Head of caudate nucleus (tissue), 42 donors: ENCODE results near the gene OR51B2.
"Not testable (repeated sequence)": the region's sequence is repeated elsewhere in the genome, so short reads cannot be mapped to it uniquely, and the experiment has no call there.

ENCODE experiments used
- DNase-seq, 42 donors: peaks; one replicate each; pipeline versions ENCODE4 v3.0.0 to v3.0.0-alpha.2; 2020 to 2021; ENCODE audit warnings: mixed read lengths in 7 of 42
- intact Hi-C: fragments of 100-400 bp; cut with DNase I; formaldehyde crosslinking; loops from one replicate; pipeline ENCODE4 v1.15.0; 2022

Gene OR51B2, protein sequence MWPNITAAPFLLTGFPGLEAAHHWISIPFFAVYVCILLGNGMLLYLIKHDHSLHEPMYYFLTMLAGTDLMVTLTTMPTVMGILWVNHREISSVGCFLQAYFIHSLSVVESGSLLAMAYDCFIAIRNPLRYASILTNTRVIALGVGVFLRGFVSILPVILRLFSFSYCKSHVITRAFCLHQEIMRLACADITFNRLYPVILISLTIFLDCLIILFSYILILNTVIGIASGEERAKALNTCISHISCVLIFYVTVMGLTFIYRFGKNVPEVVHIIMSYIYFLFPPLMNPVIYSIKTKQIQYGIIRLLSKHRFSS

DNA sequence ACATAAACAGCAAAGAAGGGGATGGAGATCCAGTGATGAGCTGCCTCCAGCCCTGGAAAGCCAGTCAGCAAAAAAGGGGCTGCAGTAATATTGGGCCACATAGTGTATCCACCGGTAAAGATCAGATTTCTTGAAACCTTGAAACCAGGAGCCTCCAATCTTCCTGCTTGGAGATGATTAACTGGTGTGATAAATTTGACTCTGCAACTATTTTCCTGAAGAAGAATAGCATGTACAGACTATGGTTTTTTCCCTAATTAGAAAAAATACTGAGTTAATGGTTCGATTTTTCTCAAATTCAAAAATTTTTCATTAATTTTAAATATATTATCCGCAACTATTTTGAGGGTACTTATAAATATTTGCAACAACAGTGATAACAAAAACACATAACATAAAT, at the start of gene OR51B2:
Gene OR51B2, minus strand, starts transcription at position 101 of the 400 bp plus-strand sequence. Its CDS starts 0 bp downstream, at position 101.
- intact Hi-C loops = no loop called here

DNA sequence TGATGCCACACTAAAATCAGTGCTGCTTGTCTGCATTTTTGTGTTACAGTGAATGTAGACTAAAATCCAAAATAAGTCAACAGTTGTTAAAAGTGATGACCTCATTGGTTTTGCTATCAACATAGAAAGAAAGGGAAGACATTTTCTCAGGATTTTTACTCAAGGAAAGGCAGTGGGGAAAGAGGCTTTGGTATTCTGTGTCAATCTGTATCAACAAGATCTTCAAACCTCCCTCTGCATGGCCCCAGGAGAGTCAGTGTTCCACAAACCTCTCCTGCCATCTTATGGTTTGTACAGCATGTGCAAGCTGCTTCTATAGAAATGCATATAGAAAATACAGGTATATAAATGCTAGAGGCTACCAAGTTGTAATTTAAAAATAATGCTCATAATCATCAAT, 45.7 kb upstream of the OR51B2 start:
- no peak for DNase-seq
- intact Hi-C loops = no loop called here

More for the DNA sequence above, at the start of gene OR51B2:
- DNase-seq = no peak

DNA sequence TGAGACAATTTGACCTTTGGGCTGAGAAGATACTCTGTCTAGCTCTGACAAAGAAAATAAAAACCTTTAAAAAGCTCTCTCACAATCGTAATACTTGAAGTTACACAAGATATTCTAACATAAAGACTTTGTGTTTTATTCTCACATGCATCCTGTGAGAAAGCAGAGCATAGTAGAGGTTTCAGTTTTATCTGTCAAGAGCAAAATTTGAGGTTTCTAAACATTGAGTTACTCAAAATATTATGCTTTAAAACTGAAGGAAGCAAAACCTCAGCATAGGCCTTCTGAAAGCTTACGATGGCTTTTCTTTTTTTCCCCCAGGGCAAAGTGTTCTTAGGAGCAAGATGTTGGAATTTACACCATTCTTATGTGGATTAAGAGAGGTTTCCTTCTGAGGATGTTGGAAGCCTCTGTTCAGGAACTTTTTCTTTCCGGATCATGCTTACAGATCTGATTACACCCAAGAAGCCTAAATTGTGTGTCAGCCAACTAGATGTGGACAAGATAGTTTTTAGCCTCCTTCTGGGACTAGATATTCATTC, 44.5 kb upstream of the OR51B2 start:
- no peak for DNase-seq
- intact Hi-C loops = no loop called here

DNA sequence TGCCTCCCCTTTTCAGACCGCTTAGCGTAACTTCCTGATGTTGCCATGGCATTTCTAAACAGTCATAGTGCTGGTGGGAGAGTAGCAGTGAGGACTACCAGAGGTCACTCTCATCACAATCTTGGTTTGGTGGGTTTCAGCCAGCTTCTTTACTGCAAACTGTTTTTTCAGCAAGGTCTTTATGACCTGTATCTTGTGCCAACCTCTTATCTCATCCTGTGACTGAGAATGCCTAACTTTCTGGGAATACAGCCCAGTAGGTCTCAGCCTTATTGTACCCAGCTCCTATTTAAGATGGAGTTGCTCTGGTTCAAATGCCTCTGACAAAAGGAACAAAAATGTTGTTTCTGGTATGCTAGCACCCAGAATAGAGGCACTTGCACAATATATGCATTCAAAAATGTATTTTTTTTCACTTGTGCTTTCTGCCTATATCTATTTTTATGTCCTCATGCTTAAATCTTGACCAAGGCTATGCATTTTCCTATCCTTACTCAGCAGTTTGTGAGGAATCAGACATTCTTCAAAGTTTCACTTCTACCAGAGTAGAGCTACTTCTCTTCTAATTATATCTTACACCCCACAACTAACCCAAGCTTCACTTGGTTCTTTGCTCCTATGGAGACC, 43.5 kb upstream of the OR51B2 start:
- DNase-seq = no peak
- intact Hi-C loops = no loop called here

DNA sequence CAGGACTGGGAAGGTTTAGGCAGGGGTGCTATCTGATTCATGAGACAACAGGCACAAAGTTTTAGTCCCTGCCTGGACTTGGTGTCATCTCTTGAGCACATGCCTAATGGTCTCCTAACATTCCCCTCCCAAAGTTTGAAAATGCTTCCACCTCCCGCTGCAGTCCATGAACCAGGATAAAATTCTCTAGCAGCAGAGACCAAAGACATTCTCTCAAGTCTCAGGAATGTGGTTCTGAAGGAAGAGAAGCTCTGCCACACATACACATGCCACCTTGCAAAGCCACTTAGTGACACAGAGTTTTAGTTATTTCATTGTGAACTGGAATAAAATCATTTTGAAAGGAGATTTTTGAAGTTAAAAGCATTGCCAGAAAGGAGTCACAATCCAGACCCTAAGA, 42.8 kb upstream of the OR51B2 start:
- intact Hi-C loops = no loop called here
- DNase-seq = no peak

DNA sequence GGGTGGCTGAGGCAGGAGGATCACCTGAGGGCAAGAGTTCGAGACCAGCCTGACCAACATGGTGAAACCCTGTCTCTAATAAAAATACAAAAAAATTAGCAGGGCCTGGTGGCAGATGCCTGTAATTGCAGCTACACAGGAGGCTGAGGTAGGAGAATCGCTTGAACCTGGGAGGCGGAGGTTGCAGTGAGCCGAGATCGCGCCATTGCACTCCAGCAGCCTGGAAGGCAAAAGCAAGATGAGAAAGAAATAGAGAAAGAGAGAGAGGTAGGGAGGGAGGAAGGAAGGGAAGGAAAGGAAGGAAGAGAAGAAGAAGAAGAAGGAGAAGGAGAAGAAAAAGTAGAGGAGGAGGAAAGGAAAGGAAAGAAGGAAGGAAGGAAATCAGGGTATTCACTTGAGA, 42.3 kb upstream of the OR51B2 start:
- intact Hi-C loops = not testable (repeated sequence)

DNA sequence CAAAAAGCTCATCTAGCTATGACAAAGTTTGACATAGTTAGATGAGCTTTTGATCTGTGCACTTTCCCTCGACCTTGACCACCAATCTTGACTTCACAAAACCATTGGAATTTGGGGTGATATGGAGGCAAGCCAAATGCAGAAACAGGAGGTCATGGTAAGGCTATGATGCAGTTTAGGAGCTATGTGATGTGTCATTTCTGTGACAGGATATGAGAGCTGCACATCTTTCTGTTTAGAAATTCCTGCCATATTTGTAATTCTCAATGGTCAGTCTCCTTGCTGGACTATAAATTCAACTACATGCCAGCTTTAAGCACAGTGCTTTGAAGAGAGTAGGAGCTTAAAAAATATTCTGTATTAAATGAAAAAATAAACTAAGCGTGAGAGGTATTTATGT, 40.1 kb upstream of the OR51B2 start:
- intact Hi-C loops = no loop called here
- no peak for DNase-seq

More for the DNA sequence above, 42.3 kb upstream of the OR51B2 start:
- not testable (repeated sequence) for DNase-seq

DNA sequence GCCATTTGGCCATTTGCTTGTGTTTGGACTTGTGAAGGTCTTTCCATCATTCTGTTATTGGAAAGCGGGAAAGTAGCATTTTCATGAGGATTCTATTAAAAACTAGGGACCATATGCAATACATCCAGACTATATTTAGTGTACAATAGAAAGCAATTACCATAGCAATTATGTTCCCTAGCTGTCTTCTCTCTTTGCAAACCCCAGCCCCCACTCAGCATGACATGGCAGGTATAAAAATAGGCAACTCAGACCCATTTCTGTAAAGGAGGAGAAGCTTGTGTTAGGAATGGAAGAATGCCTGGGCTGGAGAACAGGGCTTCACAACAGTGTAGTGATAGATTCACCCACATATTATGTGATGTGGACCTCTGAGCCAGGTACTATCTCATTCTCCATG, 39.6 kb upstream of the OR51B2 start:
- DNase-seq = no peak
- intact Hi-C loops = no loop called here

DNA sequence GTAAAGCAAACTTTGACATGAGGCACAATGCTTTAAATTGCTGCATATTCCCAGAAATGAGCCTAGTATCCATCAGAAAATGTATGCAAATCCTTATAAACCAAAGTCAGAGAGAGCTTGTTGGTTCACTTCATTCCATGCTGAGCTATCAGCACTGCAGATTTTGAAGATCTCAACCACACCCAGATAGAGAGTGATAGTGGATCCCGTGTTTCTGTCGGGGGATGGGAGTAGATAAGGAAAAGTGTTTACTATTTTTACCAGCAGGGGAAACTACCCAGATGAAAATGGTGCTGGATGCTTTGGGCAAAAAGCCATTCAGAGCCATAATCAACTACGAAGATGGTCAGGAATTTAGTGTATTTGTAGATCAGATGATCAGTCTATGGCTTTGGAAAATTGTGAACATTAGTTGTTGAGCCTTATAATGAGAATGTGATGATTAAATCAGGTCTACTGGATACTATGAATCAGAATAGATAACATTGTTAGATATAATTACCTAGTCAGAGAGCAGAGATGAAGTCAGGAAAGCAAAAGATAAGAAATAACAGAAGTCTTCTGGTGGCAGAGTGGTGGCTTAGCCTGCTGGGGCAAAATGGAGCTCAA, 38.0 kb upstream of the OR51B2 start:
- intact Hi-C loops = no loop called here
- no peak for DNase-seq

DNA sequence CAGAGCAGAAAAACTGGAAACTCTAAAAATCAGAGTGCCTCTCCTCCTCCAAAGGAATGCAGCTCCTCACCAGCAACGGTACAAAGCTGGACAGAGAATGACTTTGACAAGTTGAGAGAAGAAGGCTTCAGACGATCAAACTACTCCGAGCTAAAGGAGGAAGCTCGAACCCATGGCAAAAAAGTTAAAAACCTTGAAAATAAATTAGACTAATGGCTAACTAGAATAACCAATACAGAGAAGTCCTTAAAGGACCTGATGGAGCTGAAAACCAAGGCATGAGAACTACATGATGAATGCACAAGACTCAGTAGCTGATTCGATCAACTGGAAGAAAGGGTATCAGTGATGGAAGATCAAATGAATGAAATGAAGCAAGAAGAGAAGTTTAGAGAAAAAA, 31.9 kb upstream of the OR51B2 start:
- DNase-seq, intact Hi-C loops: not testable (repeated sequence)

DNA sequence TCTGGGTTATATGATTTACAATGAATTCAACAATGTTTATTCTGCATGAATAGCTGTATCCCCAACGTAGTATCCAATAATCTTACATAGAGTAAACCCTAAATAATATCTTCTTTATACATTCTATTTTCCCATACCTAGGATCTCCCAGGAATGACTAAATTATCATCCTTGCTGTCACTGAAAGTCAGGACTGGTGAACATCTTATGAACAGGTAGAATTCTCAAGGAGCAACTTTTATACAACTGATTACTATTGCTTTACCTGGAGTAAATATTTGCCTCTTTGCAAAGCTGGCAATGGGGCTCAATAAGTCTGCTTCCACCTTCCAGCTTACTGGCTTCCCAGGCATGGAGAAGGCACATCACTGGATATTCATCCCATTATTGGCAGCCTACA, 27.1 kb upstream of the OR51B2 start, which contains the start of gene OR51B6:
Gene OR51B6, plus strand, starts transcription at position 301 of the 400 bp plus-strand sequence. Its CDS starts 0 bp downstream, at position 301.
- no peak for DNase-seq
- intact Hi-C loops = no loop called here

DNA sequence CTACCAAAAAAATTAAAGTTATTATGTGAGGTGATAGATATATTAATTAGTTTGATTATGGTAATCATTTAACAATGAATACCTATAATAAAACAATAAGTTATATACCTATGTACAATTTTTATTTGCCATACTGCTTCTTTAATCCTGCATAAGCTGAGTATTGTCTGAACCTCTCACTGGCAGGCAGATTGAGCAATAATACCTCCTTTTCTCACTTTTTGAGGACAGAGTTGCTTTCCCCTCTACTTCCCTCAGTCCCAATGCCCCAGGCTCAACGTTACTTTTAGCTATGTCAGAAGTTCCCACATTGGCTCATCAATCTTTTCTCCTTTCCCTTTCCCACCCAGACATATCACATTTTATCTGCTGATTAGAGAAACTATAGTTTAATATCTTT, 25.5 kb upstream of the OR51B2 start:
- no peak for DNase-seq
- intact Hi-C loops = no loop called here

DNA sequence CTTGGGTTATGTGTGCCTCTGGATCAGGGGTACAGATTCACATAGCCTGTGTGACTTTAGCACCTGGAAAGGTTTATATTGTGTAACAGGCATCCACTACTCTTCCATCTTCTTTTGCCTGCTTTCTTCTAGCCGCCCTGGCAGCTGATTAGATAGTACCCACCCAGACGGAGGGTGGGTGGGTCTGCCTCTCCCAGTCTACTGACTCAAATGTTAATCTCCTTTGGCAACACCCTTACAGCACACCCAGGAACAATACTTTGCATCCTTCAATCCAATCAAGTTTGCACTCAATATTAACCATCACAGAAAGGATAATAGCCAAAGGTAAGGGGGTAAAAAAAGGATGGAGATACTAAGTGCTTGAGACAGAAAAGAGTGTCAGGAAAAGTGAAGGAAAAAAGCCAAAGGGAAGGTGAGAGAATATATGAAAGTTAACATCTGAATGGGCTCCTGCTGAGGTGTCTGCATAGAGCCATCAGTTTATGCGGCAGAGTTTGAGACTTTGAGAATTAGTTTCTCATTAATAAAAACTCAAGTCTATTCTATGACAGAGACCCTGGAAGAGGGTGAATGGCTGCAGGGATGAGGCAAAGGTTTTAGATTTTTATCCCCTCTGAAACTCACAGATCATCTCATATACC, 24.6 kb upstream of the OR51B2 start:
- intact Hi-C loops = no loop called here
- no peak for DNase-seq

DNA sequence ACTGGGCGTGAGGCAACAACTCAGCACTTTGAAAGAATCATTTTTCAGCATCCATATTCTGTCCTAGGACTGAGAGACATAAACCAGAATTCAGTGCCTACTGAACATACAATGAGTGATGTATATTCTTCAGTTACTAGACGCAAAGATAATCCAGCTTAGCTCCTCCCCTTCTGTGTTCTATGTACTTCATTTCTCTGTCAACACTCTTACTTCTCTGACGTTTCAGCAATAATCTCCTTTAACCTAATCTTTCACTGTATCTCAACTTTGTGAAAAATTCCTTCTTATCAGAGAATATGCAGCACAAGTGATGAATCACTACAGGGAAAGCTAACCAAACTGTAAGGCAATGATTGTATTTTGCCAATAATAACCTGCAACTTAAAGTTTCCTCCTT, 21.7 kb upstream of the OR51B2 start:
- intact Hi-C loops = no loop called here
- DNase-seq = no peak

DNA sequence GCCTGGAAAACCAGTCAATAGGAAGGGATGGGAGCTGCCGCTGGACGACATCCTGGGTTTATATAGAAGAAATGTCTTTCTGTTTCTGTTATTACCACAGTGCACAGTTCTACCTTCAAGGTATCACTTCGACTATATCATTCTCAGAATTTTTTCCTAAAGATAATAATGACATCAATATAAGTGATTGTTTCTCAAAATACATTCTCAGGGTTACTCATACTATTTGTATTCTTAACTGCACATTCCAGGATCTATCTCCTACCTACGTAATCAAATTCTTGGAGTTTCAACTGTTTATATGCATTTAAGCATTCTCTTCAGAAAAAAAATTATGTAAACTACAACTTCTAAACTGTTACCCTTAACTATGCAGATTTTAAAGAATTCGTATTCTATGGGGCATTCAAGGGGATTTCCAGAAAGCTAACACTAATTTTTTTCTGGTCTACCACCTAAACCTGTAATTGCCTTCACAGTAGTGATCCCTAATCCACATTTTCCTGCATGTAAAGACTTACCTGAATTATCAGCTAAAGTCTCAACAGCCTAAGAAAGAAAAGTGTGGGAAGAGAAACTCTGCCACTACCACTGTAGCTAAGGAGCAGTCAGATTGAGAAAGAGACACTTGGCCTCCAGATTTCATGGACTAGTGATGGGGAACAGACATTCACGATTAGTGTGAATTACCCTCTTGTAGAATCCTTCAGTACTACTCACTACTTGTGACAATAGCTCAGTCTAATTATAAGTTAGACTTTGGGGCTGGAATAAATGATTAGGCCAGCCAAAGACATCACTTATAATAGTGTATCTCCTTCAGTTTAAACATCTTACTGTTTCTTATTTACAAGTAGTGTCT, 19.6 kb upstream of the OR51B2 start, which contains the start of gene OR51B5:
Gene OR51B5, minus strand, starts transcription at position 51 of the 862 bp plus-strand sequence. Its CDS starts 0 bp downstream, at position 51.
- intact Hi-C loops = no loop called here
- no peak for DNase-seq

DNA sequence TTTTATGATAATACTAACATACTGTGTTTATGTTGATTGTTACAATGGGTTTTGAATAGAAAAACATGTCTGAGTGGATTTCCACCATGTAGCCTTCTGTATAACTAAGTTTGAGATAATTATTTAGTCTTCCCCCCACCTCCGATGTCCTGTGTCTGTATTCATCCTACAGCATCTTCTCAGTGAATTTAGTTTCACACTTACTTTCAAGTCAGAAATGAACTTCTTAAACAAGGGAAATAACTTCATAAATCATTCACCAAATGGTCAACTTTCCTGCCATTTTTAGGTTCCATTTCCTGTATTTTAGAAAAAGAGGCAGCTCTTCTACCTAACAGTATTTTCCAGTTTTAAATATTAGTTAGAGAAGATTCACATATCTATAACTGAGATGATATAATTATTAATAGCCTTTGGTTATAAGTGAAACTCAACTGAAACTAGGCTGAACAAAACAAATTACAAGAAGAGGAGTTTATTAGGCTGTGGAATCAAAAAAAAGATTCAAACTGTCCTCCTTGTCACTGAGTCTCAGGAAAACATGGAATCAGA, 15.8 kb upstream of the OR51B2 start:
- intact Hi-C loops = no loop called here
- no peak for DNase-seq

DNA sequence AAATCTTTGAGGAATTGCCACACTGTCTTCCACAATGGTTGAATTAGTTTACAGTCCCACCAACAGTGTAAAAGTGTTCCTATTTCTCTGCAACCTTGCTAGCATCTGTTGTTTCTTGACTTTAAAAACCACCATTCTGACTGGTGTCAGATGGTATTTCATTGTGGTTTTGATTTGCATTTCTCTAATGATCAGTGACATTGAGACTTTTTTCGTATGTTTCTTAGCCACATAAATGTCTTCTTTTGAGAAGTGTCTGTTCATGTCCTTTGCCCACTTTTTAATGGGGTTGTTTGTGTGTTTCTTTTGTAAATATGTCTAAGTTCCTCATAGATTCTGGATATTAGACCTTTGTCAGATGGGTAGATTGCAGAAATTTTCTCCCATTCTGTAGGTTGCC, 13.2 kb upstream of the OR51B2 start:
- intact Hi-C loops, DNase-seq: not testable (repeated sequence)

DNA sequence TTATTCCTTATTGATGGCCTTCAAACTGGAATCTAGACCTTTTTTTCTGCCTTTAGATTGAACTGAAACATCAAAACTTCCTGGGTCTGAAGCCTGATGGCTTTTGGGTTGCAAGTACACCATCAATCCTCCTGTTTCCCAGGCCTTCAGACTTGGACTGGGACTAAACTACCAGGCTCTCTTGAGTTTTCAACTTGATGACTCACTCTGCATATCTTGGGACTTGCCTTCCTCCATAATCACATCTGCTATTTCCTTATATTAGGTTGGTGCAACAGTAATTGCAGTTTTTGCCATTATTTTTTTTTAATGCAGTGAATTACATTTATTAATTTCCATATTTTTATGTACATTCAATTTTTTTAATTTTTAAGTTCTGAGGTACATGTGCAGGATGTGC, 12.2 kb upstream of the OR51B2 start:
- DNase-seq = no peak
- intact Hi-C loops = no loop called here
